GM19438 (cell line): ENCODE results near the gene FAM163A.
A peak's percentile ranks its signal among the peaks of the same experiment; 100 is the strongest.

Source experiments
- ATAC-seq: cut with Tn5 transposase; IDR thresholded peaks from one replicate; pipeline ENCODE4 v1.9.1; 2021; ENCODE audit warnings: low read depth; ENCODE audit not compliant: unreplicated experiment

The FAM163A gene

GRCh38 chr1:179812501-179813292 lies 69.6 kb downstream of the FAM163A start:
- no peak for ATAC-seq

- no peak for ATAC-seq
Measured at GRCh38 chr1:179813626-179814545, 70.8 kb downstream of the FAM163A start.

- peak; percentile 26 for ATAC-seq
Measured at GRCh38 chr1:179814546-179814838, 71.4 kb downstream of the FAM163A start.

- no peak for ATAC-seq
Measured at GRCh38 chr1:179815641-179816040, 72.5 kb downstream of the FAM163A start.

- ATAC-seq: no peak
Measured at GRCh38 chr1:179816196-179816960, 73.3 kb downstream of the FAM163A start.

- ATAC-seq: no peak
Measured at GRCh38 chr1:179817056-179817455, 74.0 kb downstream of the FAM163A start.

- ATAC-seq: no peak
Measured at GRCh38 chr1:179817789-179818188, 74.7 kb downstream of the FAM163A start.

- no peak for ATAC-seq
Measured at GRCh38 chr1:179818260-179818659, 75.2 kb downstream of the FAM163A start.

GRCh38 chr1:179818743-179819173 lies 75.7 kb downstream of the FAM163A start:
- no peak for ATAC-seq

- ATAC-seq: no peak
Measured at GRCh38 chr1:179820226-179820970, 77.3 kb downstream of the FAM163A start.

- ATAC-seq: no peak
Measured at GRCh38 chr1:179821524-179821923, 78.4 kb downstream of the FAM163A start.

- ATAC-seq: no peak
Measured at GRCh38 chr1:179822065-179822464, 79.0 kb downstream of the FAM163A start.

GRCh38 chr1:179823693-179824092 lies 80.6 kb downstream of the FAM163A start:
- no peak for ATAC-seq

- no peak for ATAC-seq
Measured at GRCh38 chr1:179824265-179824664, 81.2 kb downstream of the FAM163A start.

GRCh38 chr1:179825206-179825605 lies 82.1 kb downstream of the FAM163A start:
- ATAC-seq: no peak

GRCh38 chr1:179825798-179826460 lies 82.8 kb downstream of the FAM163A start:
- no peak for ATAC-seq

GRCh38 chr1:179826626-179827280 lies 83.7 kb downstream of the FAM163A start:
- ATAC-seq: no peak

GRCh38 chr1:179828554-179829110 lies 85.5 kb downstream of the FAM163A start:
- no peak for ATAC-seq

GRCh38 chr1:179831225-179831624 lies 88.1 kb downstream of the FAM163A start:
- ATAC-seq: no peak
